Stimulated activated CD4-positive, alpha-beta T cell treated with anti-CD3 and anti-CD28 coated beads, Interleukin-4, amount 100 ng/mL, for 24 hours (primary cell): ENCODE measurements around the gene ZNF205.

Source experiments
- DNase-seq: peaks from one replicate; pipeline ENCODE4 v3.0.0-alpha.2; 2020

The ZNF205 gene

DNA sequence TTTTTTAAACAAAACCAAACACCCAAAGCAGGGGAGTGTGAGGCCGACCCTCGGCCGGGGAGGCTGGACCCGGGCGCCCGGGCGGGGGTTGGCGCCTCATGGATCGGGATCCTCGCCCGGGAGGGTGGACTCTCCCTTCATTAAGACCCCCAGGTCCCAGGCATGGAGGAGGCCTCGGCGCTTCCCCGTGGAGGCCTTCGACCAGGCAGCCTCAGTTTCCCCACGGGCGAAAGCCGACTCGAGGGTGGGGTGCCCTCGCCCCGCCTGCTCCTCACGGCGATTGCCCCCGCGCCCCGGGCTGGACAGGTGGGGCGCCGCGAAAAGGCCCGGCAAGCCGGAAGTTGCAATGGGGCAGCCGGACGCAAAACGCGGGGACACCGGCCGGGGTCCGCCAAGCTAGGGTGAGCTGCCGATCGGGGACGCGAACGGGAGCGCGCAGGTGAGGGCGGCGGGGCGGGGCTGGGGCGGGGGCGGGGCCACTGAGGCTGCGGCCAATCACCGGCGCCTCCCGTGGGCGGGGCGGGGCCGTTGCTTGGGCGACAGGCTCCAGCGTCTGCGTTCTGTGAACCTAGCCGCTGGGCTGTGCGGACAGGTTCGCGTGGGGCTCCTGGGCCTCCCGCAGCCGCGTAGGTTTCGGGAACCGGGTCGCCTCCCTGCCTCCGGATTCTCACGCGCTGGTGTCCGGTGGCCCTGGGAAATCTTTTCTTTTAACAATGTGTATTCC, 6.0 kb upstream of the ZNF205 start:
- DNase-seq, result peak; percentile 90

GRCh38 chr16:3112881-3113574, 642 bp downstream of the ZNF205 start:
- DNase-seq, result no peak

DNA sequence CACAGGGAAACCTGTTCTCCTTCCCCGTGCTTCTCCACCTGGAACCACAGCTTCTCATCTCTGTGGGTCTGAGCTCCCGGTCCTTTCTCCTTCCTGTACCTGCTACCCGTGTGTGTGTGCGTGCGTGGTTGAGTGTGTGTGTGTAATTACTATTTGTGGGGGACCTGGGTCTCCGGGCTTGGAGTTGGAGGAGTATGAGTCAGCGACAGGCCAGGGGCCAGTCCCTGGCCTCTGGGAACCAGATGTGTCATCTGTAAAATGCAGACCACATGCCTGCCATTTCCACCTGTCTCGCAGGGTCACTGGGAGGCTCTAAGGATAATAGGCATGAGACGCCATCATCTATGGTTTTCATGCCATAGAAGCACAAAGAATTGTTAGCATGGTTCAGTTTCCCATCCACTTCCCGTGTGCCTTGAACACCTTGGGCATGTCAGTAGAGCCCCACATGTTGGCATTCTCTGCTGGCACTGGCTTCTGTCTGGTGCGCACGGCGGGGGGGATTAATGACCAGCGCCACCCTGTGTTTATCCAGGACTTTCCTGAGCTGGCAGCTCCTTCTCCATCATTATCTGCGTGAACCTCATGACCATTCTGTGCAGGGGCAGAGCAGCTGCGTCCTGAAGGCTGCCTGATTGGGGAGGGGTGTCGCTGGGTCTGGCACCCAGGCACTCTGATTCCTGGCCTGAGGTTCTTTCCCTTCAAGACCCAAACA, 1.5 kb downstream of the ZNF205 start:
- DNase-seq, result no peak

GRCh38 chr16:3115003-3115402, 2.6 kb downstream of the ZNF205 start:
- DNase-seq, result no peak

- DNase-seq, result no peak
Measured at GRCh38 chr16:3115561-3115960, 3.2 kb downstream of the ZNF205 start.

DNA sequence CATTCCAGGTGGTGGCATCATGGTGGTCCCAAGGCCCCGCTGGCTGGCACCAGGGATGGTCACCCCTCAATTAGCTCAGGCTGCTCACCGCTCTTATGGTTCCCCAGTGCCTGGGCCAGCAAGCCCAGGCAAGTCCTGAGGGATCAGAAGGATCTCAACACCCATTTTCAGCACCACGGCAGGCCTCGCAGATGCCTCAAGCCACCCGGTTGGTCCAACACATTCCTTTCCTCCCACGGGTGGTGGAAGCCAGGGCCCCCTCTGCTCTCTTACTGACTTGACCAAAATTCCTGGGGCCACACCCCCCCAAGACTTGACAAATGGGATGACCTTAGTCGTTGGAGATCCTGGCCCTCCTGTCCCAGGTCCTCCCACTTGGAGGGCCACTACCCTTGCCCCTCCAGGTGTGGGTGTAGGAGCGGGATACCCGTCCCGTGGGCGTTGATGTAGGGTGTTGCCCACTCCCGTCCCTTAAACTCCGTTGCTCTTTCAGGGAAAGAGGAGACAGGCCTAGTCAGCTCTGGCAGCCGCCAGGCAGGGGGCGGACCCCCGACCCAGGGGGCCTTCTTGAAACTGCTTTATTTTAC, 5.9 kb downstream of the ZNF205 start:
- DNase-seq, result no peak

GRCh38 chr16:3118846-3119245, 6.5 kb downstream of the ZNF205 start:
- no peak for DNase-seq

- DNase-seq, result no peak
Measured at GRCh38 chr16:3119286-3119685, 6.9 kb downstream of the ZNF205 start.

DNA sequence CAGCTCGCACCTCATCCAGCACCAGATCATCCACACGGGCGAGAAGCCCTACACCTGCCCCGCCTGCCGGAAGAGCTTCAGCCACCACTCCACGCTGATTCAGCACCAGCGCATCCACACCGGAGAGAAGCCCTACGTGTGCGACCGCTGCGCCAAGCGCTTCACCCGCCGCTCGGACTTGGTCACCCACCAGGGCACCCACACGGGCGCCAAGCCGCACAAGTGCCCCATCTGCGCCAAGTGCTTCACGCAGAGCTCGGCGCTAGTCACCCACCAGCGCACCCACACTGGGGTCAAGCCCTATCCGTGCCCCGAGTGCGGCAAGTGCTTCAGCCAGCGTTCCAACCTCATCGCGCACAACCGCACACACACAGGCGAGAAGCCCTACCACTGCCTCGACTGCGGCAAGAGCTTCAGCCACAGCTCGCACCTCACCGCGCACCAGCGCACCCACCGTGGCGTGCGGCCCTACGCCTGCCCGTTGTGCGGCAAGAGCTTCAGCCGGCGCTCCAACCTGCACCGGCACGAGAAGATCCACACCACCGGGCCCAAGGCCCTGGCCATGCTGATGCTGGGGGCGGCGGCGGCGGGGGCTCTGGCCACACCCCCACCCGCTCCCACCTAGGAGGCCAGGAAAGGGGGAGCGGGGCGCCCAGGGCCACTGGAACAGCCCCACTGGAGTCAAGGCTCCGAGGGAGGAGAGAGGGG, 7.5 kb downstream of the ZNF205 start:
- no peak for DNase-seq

GRCh38 chr16:3120435-3120834, 8.0 kb downstream of the ZNF205 start:
- no peak for DNase-seq

- DNase-seq, result no peak
Measured at GRCh38 chr16:3121851-3122467, 9.6 kb downstream of the ZNF205 start.

GRCh38 chr16:3122926-3123570, 10.7 kb downstream of the ZNF205 start:
- DNase-seq, result no peak

GRCh38 chr16:3123986-3124886, 11.8 kb downstream of the ZNF205 start:
- peak; percentile 96 for DNase-seq

- DNase-seq, result no peak
Measured at GRCh38 chr16:3127745-3128144, 15.4 kb downstream of the ZNF205 start.

DNA sequence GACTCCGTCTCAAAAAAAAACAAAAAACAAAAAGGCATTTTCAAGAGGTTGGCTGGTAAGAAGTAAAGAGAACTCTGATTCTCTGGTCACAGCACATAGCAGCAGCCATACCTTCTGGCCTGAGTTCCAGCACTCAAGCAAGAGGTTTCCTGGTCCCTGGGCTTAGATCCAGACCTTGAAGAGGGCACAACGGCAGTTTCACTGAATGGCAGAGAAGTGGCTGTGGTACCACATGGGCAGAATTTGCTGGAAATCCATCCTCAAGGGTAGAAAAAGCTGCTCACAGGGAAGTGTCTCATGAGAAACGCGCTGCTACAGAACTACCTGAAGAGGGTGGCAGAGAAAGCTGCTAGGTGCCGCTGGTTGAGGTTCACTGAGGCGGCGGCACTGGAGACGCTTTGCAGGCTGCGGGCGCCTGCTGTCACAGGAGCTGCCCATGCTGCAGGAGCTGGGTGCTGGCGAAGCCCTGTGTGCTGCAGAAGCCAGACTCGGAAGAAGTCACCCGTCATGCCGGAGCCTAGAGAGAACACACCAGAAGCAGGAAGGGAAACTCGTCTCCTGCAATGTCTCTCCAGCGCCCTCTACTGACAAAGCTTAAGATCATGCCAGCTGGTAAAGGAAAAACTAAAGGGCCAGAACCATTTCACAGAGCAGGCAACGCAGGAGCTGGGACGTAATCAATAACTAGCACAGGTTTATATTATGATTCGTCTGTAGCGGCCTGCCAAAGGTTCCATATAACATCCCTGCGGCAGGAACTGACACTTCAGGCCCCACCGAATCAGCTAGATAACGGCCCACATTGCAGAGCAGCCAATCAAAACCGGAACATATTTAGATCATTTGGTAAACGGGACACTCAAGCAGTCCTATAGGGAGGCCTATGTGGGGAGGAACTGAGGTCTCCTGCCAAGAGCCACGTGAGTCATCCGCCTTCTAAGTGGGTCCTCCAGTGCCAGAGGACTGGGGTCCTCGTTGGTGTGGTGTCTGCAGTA, 17.0 kb downstream of the ZNF205 start:
- DNase-seq, result peak; percentile 86

DNA sequence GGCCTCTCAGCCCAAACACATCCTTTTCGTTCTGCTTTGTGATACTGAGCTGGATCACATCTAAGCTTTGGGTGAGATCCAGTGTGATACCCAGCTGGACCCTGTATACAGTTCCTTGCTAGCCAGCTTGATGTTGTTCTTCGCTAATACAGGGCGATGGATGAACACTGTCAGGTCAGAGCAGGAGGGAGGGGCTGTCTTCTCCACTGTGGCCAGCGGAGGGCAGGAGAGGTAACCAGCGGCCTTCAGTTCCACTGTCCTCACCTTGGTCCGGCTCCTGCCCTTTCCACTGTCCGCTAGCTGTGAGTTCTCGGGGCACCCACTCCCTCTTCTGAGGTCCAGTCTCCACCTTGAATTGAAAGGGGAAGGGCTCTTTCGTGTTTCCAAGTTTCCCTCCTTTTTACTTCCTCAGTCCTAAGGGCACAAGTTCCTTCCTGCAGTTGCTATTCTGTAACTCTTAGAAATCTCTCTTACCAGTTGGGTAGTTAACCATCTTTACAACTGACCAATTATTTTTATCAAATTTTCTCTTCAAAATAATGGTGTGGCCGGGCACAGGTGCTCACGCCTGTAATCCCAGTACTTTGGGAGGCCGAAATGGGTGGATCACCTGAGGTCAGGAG, 19.5 kb downstream of the ZNF205 start:
- peak; percentile 49 for DNase-seq

DNA sequence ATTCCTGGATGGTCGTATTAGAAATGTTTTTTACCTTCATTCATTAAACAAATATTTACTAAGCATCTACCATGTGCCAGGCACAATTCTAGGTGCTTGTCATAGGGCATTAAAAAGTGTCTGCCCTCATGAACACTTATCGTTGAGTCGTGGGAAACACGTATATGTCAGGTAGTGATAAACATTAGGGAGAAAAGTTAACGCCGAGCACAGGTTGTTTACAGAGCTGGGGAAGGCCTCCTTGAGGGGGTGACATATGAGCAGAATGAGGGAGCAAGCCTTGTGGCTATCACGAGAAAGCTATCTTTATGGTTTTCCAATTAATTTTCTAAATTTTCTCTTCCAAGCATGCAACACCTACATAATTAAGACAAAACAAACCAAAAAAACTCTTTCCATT, 21.5 kb downstream of the ZNF205 start:
- DNase-seq, result no peak

DNA sequence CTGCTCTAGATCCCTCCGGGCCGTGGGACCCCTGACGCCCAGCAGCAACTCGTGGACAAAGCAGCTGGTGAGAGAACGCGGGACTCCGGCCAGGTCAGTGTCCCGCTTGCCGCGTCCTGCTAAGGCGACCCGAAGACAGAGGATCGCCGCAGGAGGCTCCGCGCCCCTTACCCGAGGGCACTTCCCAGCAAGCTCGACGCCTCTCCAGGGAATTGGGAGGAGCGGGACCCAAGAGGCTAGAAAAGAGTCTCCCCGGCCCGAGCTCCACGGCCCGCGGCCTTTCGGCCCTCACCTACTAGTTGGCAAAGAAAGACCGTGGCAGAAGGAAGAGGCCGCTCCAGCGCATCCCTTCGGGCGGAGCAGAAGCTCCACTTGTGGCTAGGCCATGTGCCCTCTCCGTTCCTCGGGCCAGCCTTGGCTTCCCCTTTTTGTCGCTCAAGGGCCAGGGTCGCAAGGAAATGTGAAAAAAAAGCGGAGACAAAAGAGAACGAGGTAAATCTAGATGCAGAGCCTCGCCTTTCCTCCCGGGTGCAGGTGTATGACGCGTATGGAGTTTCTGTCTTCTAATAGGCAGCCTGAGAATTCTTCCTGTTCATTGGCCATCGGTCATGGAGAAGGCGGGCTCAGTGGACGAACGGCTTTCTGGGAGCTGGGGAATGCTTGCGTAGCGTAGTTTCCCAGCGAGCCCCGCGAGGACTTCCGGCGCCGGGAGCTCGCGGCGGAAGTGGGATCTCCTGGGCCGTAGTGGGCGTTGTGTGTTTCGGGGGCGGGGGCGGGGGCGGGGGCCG, 22.1 kb downstream of the ZNF205 start, which contains the start of gene ZNF213:
Gene ZNF213, plus strand, starts transcription at position 692 of the 788 bp plus-strand sequence. CDS start 2,252 bp downstream, outside the sequence.
- DNase-seq, result peak; percentile 94
